ENCODE results near the gene KIF26B.
A peak's percentile ranks its signal among the peaks of the same experiment; 100 is the strongest.

KIF26B gene

DNA sequence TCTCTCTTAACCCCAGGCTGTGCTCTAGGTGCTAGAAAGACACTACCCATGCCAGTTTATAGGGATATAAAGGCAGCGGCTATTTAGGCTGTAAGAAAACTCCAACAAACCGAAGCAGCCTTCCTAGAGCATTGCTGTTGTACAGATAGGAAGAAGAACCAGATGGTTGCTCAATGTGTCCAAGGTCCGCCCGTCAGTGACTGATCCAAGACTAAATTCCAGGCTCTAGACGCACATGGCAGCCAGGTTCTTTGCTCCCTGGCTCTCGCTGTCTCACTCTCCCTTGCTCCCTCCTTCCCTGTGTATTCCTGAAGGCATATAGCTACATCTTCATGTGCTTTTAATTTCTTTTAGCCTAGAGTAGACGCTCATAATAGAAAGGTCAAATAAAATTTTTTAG, 303.4 kb downstream of the KIF26B start:
- no peak overlapping the region for H3K4me3 ChIP-seq (ENCODE audit: low read length)
- no peak for TF ChIP-seq CTCF (conservative IDR thresholded peaks at IDR 0.05; ENCODE audit: low read length)
- DNase-seq (ENCODE audit: low read depth) = peak; percentile 77

DNA sequence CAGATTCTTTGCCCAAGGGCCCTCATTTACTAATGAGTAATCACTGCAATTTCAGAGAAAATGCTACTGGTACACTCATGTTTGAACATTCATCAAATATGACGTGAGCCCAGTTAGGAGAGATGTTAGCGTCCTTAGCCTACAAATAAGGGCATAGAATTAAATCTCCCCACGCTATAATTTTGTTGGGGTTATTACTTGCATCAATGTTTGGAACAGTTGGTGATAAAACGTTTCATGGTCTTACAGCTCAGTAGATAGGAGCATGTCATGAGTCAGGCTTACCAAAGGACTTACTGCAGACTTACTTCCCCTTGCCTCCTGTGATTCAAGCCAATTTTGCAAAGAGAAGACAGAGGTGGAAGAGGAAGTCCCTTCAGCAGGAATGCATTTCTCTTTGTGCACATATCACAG, 304.0 kb downstream of the KIF26B start:
- no peak for TF ChIP-seq CTCF (conservative IDR thresholded peaks at IDR 0.05; ENCODE audit: low read length)
- DNase-seq (ENCODE audit: low read depth) = peak; percentile 52
- no peak overlapping the region for H3K4me3 ChIP-seq (ENCODE audit: low read length)

DNA sequence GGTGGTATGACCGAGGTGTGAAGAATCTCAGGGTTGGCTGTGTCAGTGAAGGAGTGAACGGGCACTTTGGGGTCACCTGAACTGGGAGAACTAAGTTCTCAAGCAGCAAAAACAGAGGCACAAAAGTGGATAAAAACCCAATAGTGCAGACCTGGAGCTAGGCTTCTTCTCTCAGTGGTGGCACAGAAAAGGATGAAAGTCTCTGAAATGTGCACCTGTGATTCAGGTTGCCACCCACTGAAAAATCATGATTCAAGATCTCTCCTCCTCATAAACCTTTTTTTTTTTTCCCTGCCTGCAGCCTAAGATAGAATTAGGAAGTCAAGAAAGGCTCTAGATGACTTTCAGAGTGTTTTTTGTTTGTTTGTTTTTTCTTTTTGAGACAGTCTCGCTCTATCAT, 304.8 kb downstream of the KIF26B start:
- DNase-seq (ENCODE audit: low read depth) = no peak
- no peak overlapping the region for H3K4me3 ChIP-seq (ENCODE audit: low read length)
- no peak for TF ChIP-seq CTCF (conservative IDR thresholded peaks at IDR 0.05; ENCODE audit: low read length)

- no peak overlapping the region for H3K4me3 ChIP-seq (ENCODE audit: low read length)
- TF ChIP-seq CTCF (conservative IDR thresholded peaks at IDR 0.05; ENCODE audit: low read length) = no peak
- DNase-seq (ENCODE audit: low read depth) = no peak
These were observed 306.9 kb downstream of the KIF26B start for GRCh38 chr1:245461681-245462080.

- H3K4me3 ChIP-seq (ENCODE audit: low read length) = no peak overlapping the region
- DNase-seq (ENCODE audit: low read depth) = no peak
- TF ChIP-seq CTCF (conservative IDR thresholded peaks at IDR 0.05; ENCODE audit: low read length) = no peak
These were observed 307.4 kb downstream of the KIF26B start for GRCh38 chr1:245462161-245462560.

GRCh38 chr1:245463392-245464165, 308.8 kb downstream of the KIF26B start:
- no peak for TF ChIP-seq CTCF (conservative IDR thresholded peaks at IDR 0.05; ENCODE audit: low read length)
- DNase-seq (ENCODE audit: low read depth) = no peak
- no peak overlapping the region for H3K4me3 ChIP-seq (ENCODE audit: low read length)

- TF ChIP-seq CTCF (conservative IDR thresholded peaks at IDR 0.05; ENCODE audit: low read length) = no peak
- no peak for DNase-seq (ENCODE audit: low read depth)
- no peak overlapping the region for H3K4me3 ChIP-seq (ENCODE audit: low read length)
These were observed 309.5 kb downstream of the KIF26B start for GRCh38 chr1:245464290-245464689.

All from AG10803 (cell line).